ENCODE results near the gene STAT4.

The STAT4 gene

DNA sequence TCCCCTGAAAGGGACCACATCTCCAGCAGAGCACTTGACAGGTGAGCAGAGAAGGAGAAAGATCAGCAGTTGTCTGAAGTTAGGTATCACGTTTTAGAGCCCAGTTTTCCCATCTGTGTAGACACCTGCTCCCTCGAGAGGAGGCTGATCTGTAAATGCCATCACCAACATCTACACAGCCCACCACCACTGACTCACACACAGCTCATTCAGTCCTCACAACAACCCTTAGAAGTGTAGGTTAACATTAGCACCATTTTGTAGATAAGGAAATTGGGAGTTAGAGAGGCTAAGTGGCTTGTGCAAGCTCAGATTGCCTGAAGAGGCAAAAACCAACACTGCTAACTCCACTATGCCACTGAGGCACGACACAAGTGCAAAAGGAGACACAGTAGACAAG is 99.6 kb downstream of the STAT4 start:
- no peak for DNase-seq (ENCODE audit: insufficient read length)
- no peak for FAIRE-seq
- TF ChIP-seq TAF1 (IDR thresholded peaks at IDR 0.05; ENCODE audit: borderline replicate concordance, low read depth, low read length) (no peak), POLR2AphosphoS5 (IDR thresholded peaks at IDR 0.05; ENCODE audit: low read depth, low read length) (no peak), POLR2A (IDR thresholded peaks at IDR 0.05; ENCODE audit: low read depth, low read length) (no peak)

DNA sequence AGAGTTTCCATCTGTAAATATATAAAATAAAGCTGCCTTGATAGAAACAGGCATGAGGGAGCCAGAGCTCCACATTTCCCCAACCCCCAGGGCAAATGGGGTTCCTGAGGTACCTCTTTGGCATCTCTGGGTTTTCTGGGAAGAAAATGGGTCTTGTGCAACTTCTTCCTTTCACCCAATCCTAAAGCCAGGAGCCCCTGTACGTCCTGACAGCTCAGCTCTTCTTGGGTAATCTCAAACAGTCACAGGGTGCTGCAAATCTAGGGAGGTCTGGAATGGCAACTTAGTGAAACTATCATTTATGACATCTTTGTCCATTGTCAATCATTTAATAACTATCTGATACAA is 100.2 kb downstream of the STAT4 start:
- no peak for DNase-seq (ENCODE audit: insufficient read length)
- no peak for TF ChIP-seq POLR2AphosphoS5 (IDR thresholded peaks at IDR 0.05; ENCODE audit: low read depth, low read length)
- no peak for TF ChIP-seq TAF1 (IDR thresholded peaks at IDR 0.05; ENCODE audit: borderline replicate concordance, low read depth, low read length)
- TF ChIP-seq POLR2A (IDR thresholded peaks at IDR 0.05; ENCODE audit: low read depth, low read length): no peak
- no peak for FAIRE-seq

- DNase-seq (ENCODE audit: insufficient read length) (no peak), FAIRE-seq (peak; percentile 30)
- no peak for TF ChIP-seq TAF1 (IDR thresholded peaks at IDR 0.05; ENCODE audit: borderline replicate concordance, low read depth, low read length)
- TF ChIP-seq POLR2A (IDR thresholded peaks at IDR 0.05; ENCODE audit: low read depth, low read length): no peak
- no peak for TF ChIP-seq POLR2AphosphoS5 (IDR thresholded peaks at IDR 0.05; ENCODE audit: low read depth, low read length)
Measured at GRCh38 chr2:191049728-191050639, 100.8 kb downstream of the STAT4 start.

DNA sequence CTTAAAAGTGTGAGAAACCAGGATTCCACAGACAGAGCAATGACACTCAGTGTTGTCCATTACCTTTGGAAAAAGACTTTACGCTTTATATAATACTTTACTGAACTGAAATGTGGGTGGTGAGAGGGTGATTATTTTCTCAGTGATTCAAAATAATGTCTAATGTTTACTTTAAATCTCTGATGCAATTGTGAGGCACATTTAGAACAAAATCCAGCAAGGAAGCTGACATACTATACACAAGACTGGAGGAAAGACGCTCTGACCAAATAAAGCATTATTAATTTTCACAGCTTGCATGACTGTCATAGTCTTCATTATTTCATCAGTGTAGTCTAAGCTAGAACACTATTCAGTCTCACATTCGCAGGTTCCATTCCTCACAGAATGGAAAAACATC is 102.7 kb downstream of the STAT4 start:
- no peak for DNase-seq (ENCODE audit: insufficient read length)
- FAIRE-seq: no peak
- no peak for TF ChIP-seq TAF1 (IDR thresholded peaks at IDR 0.05; ENCODE audit: borderline replicate concordance, low read depth, low read length)

GRCh38 chr2:191045141-191045540 is 105.7 kb downstream of the STAT4 start:
- FAIRE-seq: no peak
- no peak for TF ChIP-seq POLR2AphosphoS5 (IDR thresholded peaks at IDR 0.05; ENCODE audit: low read depth, low read length)
- no peak for TF ChIP-seq POLR2A (IDR thresholded peaks at IDR 0.05; ENCODE audit: low read depth, low read length)
- TF ChIP-seq TAF1 (IDR thresholded peaks at IDR 0.05; ENCODE audit: borderline replicate concordance, low read depth, low read length): no peak
- DNase-seq (ENCODE audit: insufficient read length): no peak

DNA sequence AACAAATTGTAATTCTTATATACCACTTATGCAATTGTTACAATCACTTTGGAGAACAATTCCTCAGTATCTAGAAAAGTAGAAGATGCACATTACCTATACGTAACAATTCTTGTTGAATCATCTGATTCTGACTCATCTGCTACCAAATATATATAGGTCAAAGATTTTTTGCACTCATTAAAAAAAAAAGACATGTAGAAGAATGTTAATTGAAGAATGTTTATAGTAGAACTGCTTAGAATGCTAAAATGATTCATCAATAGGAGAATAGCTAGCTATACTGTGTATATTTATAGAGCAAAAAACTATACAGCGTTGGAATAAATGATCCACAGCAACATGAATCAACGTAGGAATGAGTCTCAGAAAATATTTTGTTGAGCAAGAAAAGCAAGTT is 107.4 kb downstream of the STAT4 start:
- DNase-seq (ENCODE audit: insufficient read length) (no peak), FAIRE-seq (no peak)
- TF ChIP-seq POLR2AphosphoS5 (IDR thresholded peaks at IDR 0.05; ENCODE audit: low read depth, low read length) (no peak), POLR2A (IDR thresholded peaks at IDR 0.05; ENCODE audit: low read depth, low read length) (no peak), TAF1 (IDR thresholded peaks at IDR 0.05; ENCODE audit: borderline replicate concordance, low read depth, low read length) (no peak)

- no peak for TF ChIP-seq POLR2A (IDR thresholded peaks at IDR 0.05; ENCODE audit: low read depth, low read length)
- TF ChIP-seq TAF1 (IDR thresholded peaks at IDR 0.05; ENCODE audit: borderline replicate concordance, low read depth, low read length): no peak
- no peak for TF ChIP-seq POLR2AphosphoS5 (IDR thresholded peaks at IDR 0.05; ENCODE audit: low read depth, low read length)
- FAIRE-seq: no peak
- no peak for DNase-seq (ENCODE audit: insufficient read length)
Measured at GRCh38 chr2:191041418-191042161, 109.2 kb downstream of the STAT4 start.

DNA sequence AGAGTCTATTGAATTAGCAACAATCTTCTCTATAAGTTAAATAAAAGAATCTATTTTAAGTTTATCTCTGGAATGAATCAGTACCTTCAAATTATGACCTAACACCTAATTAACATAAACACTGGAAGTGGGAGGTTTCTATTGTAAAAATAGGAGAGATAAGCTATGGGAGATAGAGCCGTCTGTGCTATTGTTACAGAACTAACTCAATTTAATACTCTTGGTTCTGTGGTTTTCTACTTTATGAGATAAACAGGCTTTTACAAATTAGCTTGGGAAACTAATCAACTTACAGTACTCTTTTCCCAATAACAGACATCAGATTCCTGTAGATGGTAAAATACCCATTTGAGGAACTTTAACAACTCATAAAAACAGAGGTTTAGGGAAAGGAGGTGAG is 111.2 kb downstream of the STAT4 start:
- DNase-seq (ENCODE audit: insufficient read length) (no peak), FAIRE-seq (no peak)
- TF ChIP-seq TAF1 (IDR thresholded peaks at IDR 0.05; ENCODE audit: borderline replicate concordance, low read depth, low read length) (no peak), POLR2AphosphoS5 (IDR thresholded peaks at IDR 0.05; ENCODE audit: low read depth, low read length) (no peak), POLR2A (IDR thresholded peaks at IDR 0.05; ENCODE audit: low read depth, low read length) (no peak)

DNA sequence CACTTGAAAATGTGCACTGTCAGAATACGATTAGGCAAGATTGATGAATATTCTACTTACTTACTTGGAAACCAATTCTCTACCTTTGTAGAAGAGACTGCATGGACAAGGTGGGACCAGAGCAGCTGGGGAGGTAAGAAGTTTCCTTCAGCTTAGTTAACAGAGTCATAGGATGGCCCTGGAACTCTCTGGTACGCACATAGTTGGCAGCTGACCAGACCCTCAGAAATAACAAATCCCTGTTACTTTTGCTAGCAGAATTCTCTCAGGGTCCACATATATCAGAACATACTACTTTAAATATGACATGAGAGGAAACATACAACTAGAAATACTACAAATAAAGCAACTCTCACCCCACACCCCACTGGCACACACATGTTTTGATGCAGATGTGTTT is 112.1 kb downstream of the STAT4 start:
- FAIRE-seq (no peak), DNase-seq (ENCODE audit: insufficient read length) (no peak)
- no peak for TF ChIP-seq POLR2A (IDR thresholded peaks at IDR 0.05; ENCODE audit: low read depth, low read length)
- no peak for TF ChIP-seq TAF1 (IDR thresholded peaks at IDR 0.05; ENCODE audit: borderline replicate concordance, low read depth, low read length)
- TF ChIP-seq POLR2AphosphoS5 (IDR thresholded peaks at IDR 0.05; ENCODE audit: low read depth, low read length): no peak

DNA sequence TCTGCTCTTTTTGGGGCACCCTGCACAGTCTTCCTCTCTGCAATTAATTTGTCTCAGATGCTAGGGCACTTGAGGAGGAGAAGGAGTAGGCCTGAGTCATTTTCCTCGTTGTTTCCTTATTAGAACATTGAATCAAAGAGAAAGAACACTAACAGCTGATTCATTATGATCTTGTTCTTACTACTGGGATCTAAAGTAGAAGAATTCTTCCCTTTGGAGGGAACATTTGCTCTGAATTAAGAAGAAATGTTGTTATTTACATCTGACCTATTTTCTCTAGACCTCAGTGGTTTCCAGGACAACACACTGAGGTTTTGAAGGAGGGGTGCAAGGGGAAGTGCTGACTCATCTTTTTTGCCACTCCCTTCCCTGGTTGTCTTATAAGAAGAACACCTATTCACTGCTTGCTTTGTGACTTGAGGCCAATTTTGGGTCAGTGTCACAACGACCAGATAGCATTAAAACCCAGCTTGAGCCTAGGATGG is 112.5 kb downstream of the STAT4 start:
- TF ChIP-seq POLR2A (IDR thresholded peaks at IDR 0.05; ENCODE audit: low read depth, low read length): no peak
- no peak for TF ChIP-seq POLR2AphosphoS5 (IDR thresholded peaks at IDR 0.05; ENCODE audit: low read depth, low read length)
- TF ChIP-seq TAF1 (IDR thresholded peaks at IDR 0.05; ENCODE audit: borderline replicate concordance, low read depth, low read length): no peak
- DNase-seq (ENCODE audit: insufficient read length) (no peak), FAIRE-seq (no peak)

DNA sequence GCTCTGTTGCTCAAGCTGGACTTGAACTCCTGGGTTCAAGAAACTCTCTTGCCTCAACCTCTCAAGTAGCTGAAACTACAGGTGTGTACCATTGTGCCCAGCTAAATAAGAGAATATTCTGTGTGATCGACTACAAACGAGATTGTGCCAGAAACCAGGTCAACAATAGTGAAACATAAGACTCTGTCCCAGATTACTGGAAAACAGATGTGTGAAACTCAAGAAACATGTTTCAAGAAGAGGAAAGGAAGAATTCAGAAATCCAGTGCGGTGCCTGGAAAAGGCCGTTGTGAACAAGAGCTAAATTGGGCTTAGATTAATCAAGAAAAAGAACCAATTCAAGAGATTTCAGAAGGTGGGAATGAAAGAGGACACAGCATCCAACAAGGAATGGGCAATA is 113.4 kb downstream of the STAT4 start:
- DNase-seq (ENCODE audit: insufficient read length) (no peak), FAIRE-seq (no peak)
- TF ChIP-seq POLR2A (IDR thresholded peaks at IDR 0.05; ENCODE audit: low read depth, low read length) (no peak), POLR2AphosphoS5 (IDR thresholded peaks at IDR 0.05; ENCODE audit: low read depth, low read length) (no peak), TAF1 (IDR thresholded peaks at IDR 0.05; ENCODE audit: borderline replicate concordance, low read depth, low read length) (no peak)

GRCh38 chr2:191036363-191036762 is 114.4 kb downstream of the STAT4 start:
- FAIRE-seq: no peak
- TF ChIP-seq TAF1 (IDR thresholded peaks at IDR 0.05; ENCODE audit: borderline replicate concordance, low read depth, low read length) (no peak), POLR2AphosphoS5 (IDR thresholded peaks at IDR 0.05; ENCODE audit: low read depth, low read length) (no peak), POLR2A (IDR thresholded peaks at IDR 0.05; ENCODE audit: low read depth, low read length) (no peak)

More at GRCh38 chr2:191036363-191036762, 114.4 kb downstream of the STAT4 start:
- DNase-seq (ENCODE audit: insufficient read length): no peak
